Forelimb muscle (tissue), 1 donor: Measurements from ENCODE around the gene SPACA4. TPM values are rescaled to one million over a fixed set of nuclear protein-coding genes. Genes with fewer than 3 reads are reported as not detected.

Experiments used
- DNase-seq: peaks from one replicate; pipeline ENCODE4 v3.0.0-alpha.2; 2013; ENCODE audit warnings: low read depth
- polyA plus RNA-seq: library from polyadenylated mRNA; unstranded; fragments of 120-200 nt; gene quantifications from one replicate; pipeline ENCODE4 v1.2.1, GENCODE V29; 2013; ENCODE audit not compliant: insufficient read length

Gene SPACA4
- polyA plus RNA-seq, 1 donor, result not detected

DNA sequence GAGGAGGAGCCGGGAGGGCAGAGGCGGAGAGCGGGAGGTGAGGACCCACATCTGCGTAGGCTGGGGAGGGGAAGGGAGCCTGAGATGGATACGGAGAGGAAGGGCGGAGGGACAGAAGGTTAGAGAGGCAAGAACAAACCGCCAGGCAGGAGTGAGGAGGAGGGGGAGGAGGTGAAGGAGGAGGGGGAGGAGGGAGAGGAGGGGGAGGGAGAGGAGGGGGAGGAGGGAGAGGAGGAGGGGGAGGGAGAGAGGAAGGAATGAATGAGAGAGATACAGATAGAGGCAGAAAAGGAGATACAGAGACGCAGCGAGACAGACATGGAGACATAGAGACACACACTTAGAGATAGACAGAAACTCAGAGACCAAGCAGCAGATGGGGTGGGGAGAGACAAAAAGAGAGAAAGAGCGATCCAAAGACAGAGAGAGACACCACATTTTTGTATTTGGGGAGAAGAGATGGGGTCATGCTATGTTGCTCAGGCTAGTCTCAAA, 40.2 kb downstream of the SPACA4 start:
- no peak for DNase-seq

GRCh38 chr19:48648134-48648533, 41.6 kb downstream of the SPACA4 start:
- DNase-seq, result no peak

DNA sequence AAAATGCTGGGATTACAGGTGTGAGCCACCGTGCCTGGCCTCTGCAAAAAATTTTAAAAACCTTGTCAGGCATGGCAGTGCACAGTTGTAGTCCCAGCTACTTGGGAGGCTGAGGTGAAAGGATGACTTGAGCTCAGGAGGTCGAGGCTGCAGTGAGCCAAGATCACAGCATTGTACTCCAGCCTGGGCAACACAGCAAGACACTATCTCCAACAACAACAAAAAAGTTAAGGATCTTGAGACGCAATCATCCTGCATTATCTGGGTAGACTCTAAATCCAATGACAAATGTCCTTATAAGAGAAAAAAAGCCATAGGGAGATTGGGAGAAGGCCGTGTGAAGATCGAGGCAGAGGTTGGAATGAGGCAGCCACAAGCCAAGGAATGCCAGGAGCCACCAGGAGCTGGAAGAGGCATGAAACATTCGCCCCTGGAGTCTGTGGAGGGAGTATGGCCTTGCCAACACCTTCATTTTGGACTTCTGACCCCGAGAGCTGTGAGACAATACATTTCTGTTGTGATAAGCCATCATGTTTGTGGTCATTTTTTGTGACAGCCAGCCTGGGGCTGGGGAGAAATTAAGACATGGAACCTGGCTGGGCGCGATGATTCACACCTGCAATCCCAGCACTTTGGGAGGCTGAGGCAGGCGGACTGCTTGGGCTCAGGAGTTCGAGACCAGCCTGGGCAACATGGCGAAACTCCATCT, 44.6 kb downstream of the SPACA4 start:
- no peak for DNase-seq

DNA sequence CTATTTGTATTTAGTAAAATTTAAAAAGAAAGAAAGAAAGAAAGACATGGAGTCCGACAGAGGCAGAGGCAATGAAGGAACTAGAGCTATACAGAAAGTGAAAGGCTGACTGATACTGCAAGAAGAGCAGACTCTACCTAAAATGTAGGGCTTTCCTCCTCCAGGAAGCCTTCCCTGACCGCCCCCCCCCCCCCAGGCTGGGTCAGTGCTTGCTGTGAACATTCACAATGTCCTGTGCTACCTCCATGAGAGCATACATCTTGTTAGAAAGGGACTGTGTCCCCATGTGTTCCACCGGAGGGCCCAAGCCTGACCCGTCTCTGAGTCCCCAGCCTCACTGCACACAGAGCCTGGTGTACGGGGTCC, 45.1 kb downstream of the SPACA4 start:
- DNase-seq, result no peak

- DNase-seq, result no peak
Observed at GRCh38 chr19:48654299-48655059, 47.9 kb downstream of the SPACA4 start.

DNA sequence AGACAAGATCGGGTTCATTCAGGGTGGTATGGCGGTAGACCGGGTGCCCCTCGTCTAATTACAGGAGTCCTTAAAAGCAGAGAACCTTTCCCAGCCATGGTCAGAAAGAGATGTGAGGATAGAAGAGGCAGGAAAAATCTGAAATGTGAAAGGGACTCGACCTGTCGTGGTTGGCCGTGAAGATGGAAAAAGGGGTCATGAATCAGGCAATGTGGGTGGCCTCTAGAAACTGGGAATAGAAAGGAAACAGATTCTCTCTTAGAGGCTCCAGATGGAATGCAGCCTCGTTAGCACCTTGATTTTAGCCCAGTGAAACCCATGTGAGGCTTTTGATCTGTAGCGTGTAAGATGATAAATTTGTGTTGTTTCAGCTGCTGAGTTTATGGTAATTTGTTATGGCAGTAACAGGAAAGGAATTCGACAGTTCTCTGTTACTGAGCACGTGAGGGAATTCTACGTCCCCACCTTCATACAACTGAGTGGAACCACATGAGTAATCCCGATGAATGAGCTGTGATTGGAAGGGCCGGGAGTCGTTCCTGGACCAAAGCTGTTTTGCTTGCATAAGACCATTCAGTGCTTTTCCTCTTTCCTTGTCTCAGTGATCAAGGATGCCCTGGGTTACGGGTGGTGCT, 50.4 kb downstream of the SPACA4 start:
- no peak for DNase-seq

Other genes starting within 250 kb of the SPACA4 start
- gene TMEM143, start 242.8 kb upstream of the SPACA4 start, polyA plus RNA-seq, result 18.6 TPM
- gene SYNGR4, start 242.4 kb upstream of the SPACA4 start, polyA plus RNA-seq, result not detected
- 109 TPM for gene KDELR1, start 215.2 kb upstream of the SPACA4 start, polyA plus RNA-seq
- gene GRIN2D, start 213.1 kb upstream of the SPACA4 start, polyA plus RNA-seq, result 1.4 TPM
- gene GRWD1, start 160.8 kb upstream of the SPACA4 start, polyA plus RNA-seq, result 23.2 TPM
- gene KCNJ14, start 151.2 kb upstream of the SPACA4 start, polyA plus RNA-seq, result 0.81 TPM
- 45.7 TPM for gene CYTH2, start 137.4 kb upstream of the SPACA4 start, polyA plus RNA-seq
- not detected for gene LMTK3, start 94.9 kb upstream of the SPACA4 start, polyA plus RNA-seq
- 0.10 TPM for gene SULT2B1, start 54.6 kb upstream of the SPACA4 start, polyA plus RNA-seq
- not detected for gene FAM83E, start 8.3 kb downstream of the SPACA4 start, polyA plus RNA-seq
- gene RPL18, start 12.4 kb downstream of the SPACA4 start, polyA plus RNA-seq, result 1,725 TPM
- gene SPHK2, start 12.8 kb downstream of the SPACA4 start, polyA plus RNA-seq, result 9.0 TPM
- 5.2 TPM for gene DBP, start 30.6 kb downstream of the SPACA4 start, polyA plus RNA-seq
- gene CA11, start 39.4 kb downstream of the SPACA4 start, polyA plus RNA-seq, result 7.6 TPM
- 2.9 TPM for gene NTN5, start 66.3 kb downstream of the SPACA4 start, polyA plus RNA-seq
- gene FUT2, start 89.2 kb downstream of the SPACA4 start, polyA plus RNA-seq, result 0.83 TPM
- 146 TPM for gene MAMSTR, start 113.0 kb downstream of the SPACA4 start, polyA plus RNA-seq
- 25.9 TPM for gene RASIP1, start 133.9 kb downstream of the SPACA4 start, polyA plus RNA-seq
- 2.0 TPM for gene IZUMO1, start 140.2 kb downstream of the SPACA4 start, polyA plus RNA-seq
- 1.1 TPM for gene FUT1, start 145.9 kb downstream of the SPACA4 start, polyA plus RNA-seq
- not detected for gene FGF21, start 148.8 kb downstream of the SPACA4 start, polyA plus RNA-seq
- 25.6 TPM for gene BCAT2, start 204.3 kb downstream of the SPACA4 start, polyA plus RNA-seq
- 3.1 TPM for gene HSD17B14, start 229.7 kb downstream of the SPACA4 start, polyA plus RNA-seq